K562 (cell line): ENCODE measurements around the gene CDC123.

Experiments used
- CTCF ChIP-seq, 3 experiments: IDR thresholded peaks in 2 of 3; conservative IDR thresholded peaks in 1 of 3; 2 replicates each; pipeline ENCODE4 v1.5.1; 2011 to 2012; ENCODE audit warnings: low read length in 3 of 3, mild to moderate bottlenecking in 3 of 3, control low read depth in 2 of 3, improper control_type of control experiment in 1 of 3, inconsistent platforms in 1 of 3, low read depth in 1 of 3, mixed read lengths in 1 of 3, moderate library complexity in 1 of 3; ENCODE audit not compliant: insufficient read depth in 2 of 3
- FUS ChIP-seq: fragments of 200-400 bp; formaldehyde crosslinking; optimal IDR thresholded peaks from 2 replicates; pipeline ENCODE3; 2017; ENCODE audit warnings: low read depth, low read length
- MNT ChIP-seq, 2 experiments: fragments of 450-650 bp; conservative IDR thresholded peaks; 2 replicates each; pipeline ENCODE4 v1.6.1; 2017; ENCODE audit warnings: mild to moderate bottlenecking in 2 of 2, moderate library complexity in 2 of 2
- TAF1 ChIP-seq: IDR thresholded peaks from 2 replicates; pipeline ENCODE4 v1.6.1; 2011; ENCODE audit warnings: mild to moderate bottlenecking, low read length, moderate library complexity; ENCODE audit not compliant: insufficient read depth, control insufficient read depth, severe bottlenecking; ENCODE audit errors: extremely low read depth
- TF ChIP-seq, protein P1 (sequence below): sonication (generic); formaldehyde crosslinking; IDR thresholded peaks from 2 replicates; pipeline ENCODE4 v1.9.0; 2022; ENCODE audit warnings: mild to moderate bottlenecking, missing genetic modification reagents

DNA sequence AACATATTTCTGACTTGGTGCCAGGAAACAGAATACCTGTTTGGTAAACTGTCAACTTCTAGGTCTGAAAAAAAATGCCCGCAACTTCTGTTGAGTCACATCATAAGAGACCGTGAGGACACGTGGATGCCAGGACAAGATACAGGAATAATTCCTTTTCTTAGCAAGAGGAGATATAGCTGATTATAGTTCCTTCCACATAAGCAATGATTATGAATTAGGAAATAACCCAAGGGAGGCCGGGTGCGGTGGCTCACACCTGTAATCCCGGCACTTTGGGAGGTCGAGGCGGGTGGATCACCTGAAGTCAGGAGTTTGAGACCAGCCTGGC is 75.2 kb downstream of the CDC123 start:
- TF ChIP-seq FUS (no peak), CTCF (IDR thresholded peaks at IDR 0.05 in 2 of 3, conservative IDR thresholded peaks at IDR 0.05 in 1 of 3; ENCODE audit: insufficient read depth in 2 of 3, low read depth in 1 of 3, low read length in 3 of 3) (no peak), TAF1 (no peak), MNT (conservative IDR thresholded peaks at IDR 0.05) (no peak)
- TF ChIP-seq, protein P1, sequence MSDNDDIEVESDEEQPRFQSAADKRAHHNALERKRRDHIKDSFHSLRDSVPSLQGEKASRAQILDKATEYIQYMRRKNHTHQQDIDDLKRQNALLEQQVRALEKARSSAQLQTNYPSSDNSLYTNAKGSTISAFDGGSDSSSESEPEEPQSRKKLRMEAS (CRISPR knock-in tag), result no peak
